Natural killer cell (primary cell): ENCODE data around the gene P2RY6. TPM values are rescaled to one million over a fixed set of nuclear protein-coding genes. Genes with fewer than 3 reads are reported as not detected.

Source experiments
- ATAC-seq, 3 donors: fragments of 150-1000 bp in 2 of 3; fragments of 200-7000 bp in 1 of 3; cut with Tn5 transposase; 1 replicate in 1 of 3; 2 replicates in 2 of 3; pipeline ENCODE4 v1.10.0; 2021; ENCODE audit warnings: mild to moderate bottlenecking in 2 of 3, moderate library complexity in 2 of 3
- DNase-seq, 2 donors: peaks; one replicate each; pipeline versions ENCODE4 v3.0.0 to v3.0.0-alpha.2; 2013 to 2021; ENCODE audit warnings: mixed read lengths in 1 of 2
- H3K27ac ChIP-seq: one replicate; pipeline ENCODE4 v1.5.1; 2013; ENCODE audit warnings: mild to moderate bottlenecking, low read length
- H3K27me3 ChIP-seq: one replicate; pipeline ENCODE4 v1.6.1; 2013; ENCODE audit warnings: low read length; ENCODE audit not compliant: control insufficient read depth, insufficient read depth
- H3K36me3 ChIP-seq: one replicate; pipeline ENCODE4 v1.6.1; 2013; ENCODE audit warnings: low read length; ENCODE audit not compliant: control insufficient read depth, insufficient read depth
- H3K4me1 ChIP-seq: one replicate; pipeline ENCODE4 v1.6.1; 2013; ENCODE audit warnings: low read length; ENCODE audit not compliant: control insufficient read depth, insufficient read depth
- H3K4me3 ChIP-seq: one replicate; pipeline ENCODE4 v1.5.1; 2013; ENCODE audit warnings: low read length
- H3K9me3 ChIP-seq: one replicate; pipeline ENCODE4 v1.6.1; 2013; ENCODE audit warnings: low read length; ENCODE audit not compliant: control insufficient read depth, insufficient read depth
- H3K27ac Mint-ChIP-seq, 2 donors: one replicate each; pipeline ENCODE4 v1.8.0; 2022; ENCODE audit warnings: mild to moderate bottlenecking in 2 of 2, mixed read lengths in 2 of 2, moderate library complexity in 1 of 2
- H3K27me3 Mint-ChIP-seq, 2 donors: one replicate each; pipeline ENCODE4 v1.8.0; 2022; ENCODE audit warnings: low read depth in 2 of 2, mixed read lengths in 2 of 2
- H3K36me3 Mint-ChIP-seq: one replicate; pipeline ENCODE4 v1.8.0; 2022; ENCODE audit warnings: mixed read lengths
- H3K4me1 Mint-ChIP-seq, 2 donors: one replicate each; pipeline ENCODE4 v1.8.0; 2022; ENCODE audit warnings: mixed read lengths in 2 of 2
- H3K4me3 Mint-ChIP-seq: one replicate; pipeline ENCODE4 v1.8.0; 2022; ENCODE audit warnings: mild to moderate bottlenecking, moderate library complexity, mixed read lengths
- H3K9me3 Mint-ChIP-seq, 2 donors: one replicate each; pipeline ENCODE4 v1.8.0; 2022; ENCODE audit warnings: mixed read lengths in 2 of 2
- CTCF ChIP-seq: fragments of 200-600 bp; IDR thresholded peaks from one replicate; pipeline ENCODE4 v1.8.0; 2022; ENCODE audit warnings: antibody characterized with exemption
- WGBS: methylation state at CpG from one replicate; pipeline ENCODE4 v1.1.7; 2013; ENCODE audit warnings: missing lambda C conversion rate; ENCODE audit not compliant: insufficient coverage; 5-methylcytosine and 5-hydroxymethylcytosine counted together
- intact Hi-C: fragments of 100-400 bp; cut with micrococcal nuclease; formaldehyde crosslinking; loops from one replicate; pipeline ENCODE4 v1.14.2; 2022
- total RNA-seq, 4 donors: library from RNA; stranded (reverse); fragments of 120-200 nt in 1 of 4; gene quantifications; one replicate each; pipeline versions ENCODE4 v1.2.3 to v1.2.4, GENCODE V29; 2013 to 2022

P2RY6 gene
- total RNA-seq, 3 donors from 2014 or later (not counting 1 experiment from before 2014, with no cell fraction given): 0.24 to 0.40 TPM; not detected in 1

GRCh38 chr11:73249853-73250783 is 22.0 kb upstream of the P2RY6 start:
- intact Hi-C loops: no loop called here
- no peak for TF ChIP-seq CTCF

GRCh38 chr11:73252577-73253191 is 19.5 kb upstream of the P2RY6 start:
- H3K27ac ChIP-seq: no peak overlapping the region
- TF ChIP-seq CTCF: no peak
- Mint-ChIP-seq H3K27me3 (no peaks in the 10 kb centered on the region), H3K27ac (no peak overlapping the region), H3K4me3 (no peak overlapping the region), H3K36me3 (no peaks in the 10 kb centered on the region), H3K9me3 (no peaks in the 10 kb centered on the region), H3K4me1 (no peaks in the 10 kb centered on the region)
- 89% methylated on average over 4 of the region's 4 CpGs for WGBS
- no peaks in the 10 kb centered on the region for H3K9me3 ChIP-seq
- no peaks in the 10 kb centered on the region for H3K4me1 ChIP-seq
- ATAC-seq: peak in 2 of 3 donors; percentile 46 to 54
- peak in 1 of 2 donors; percentile 20 for DNase-seq
- H3K27me3 ChIP-seq: no peaks in the 10 kb centered on the region
- no peak overlapping the region for H3K4me3 ChIP-seq
- intact Hi-C loops: no loop called here
- no peaks in the 10 kb centered on the region for H3K36me3 ChIP-seq

More at GRCh38 chr11:73249853-73250783, 22.0 kb upstream of the P2RY6 start:
- H3K4me1 ChIP-seq: no peaks in the 10 kb centered on the region
- no peaks in the 10 kb centered on the region for H3K9me3 Mint-ChIP-seq
- H3K27ac ChIP-seq: no peak overlapping the region
- DNase-seq: no peak
- H3K36me3 Mint-ChIP-seq: no peaks in the 10 kb centered on the region
- H3K27ac Mint-ChIP-seq: no peak overlapping the region
- H3K4me3 ChIP-seq: no peak overlapping the region
- ATAC-seq: peak in 1 of 3 donors; percentile 24
- WGBS: 91% methylated on average over 11 of the region's 11 CpGs
- H3K27me3 Mint-ChIP-seq: no peaks in the 10 kb centered on the region
- no peak overlapping the region for H3K4me3 Mint-ChIP-seq
- no peaks in the 10 kb centered on the region for H3K36me3 ChIP-seq
- no peaks in the 10 kb centered on the region for H3K9me3 ChIP-seq
- no peaks in the 10 kb centered on the region for H3K4me1 Mint-ChIP-seq
- H3K27me3 ChIP-seq: no peaks in the 10 kb centered on the region

- Histone ChIP-seq H3K9me3 (no peaks in the 10 kb centered on the region), H3K36me3 (no peaks in the 10 kb centered on the region), H3K27ac (no peak overlapping the region), H3K27me3 (no peaks in the 10 kb centered on the region), H3K4me1 (no peaks in the 10 kb centered on the region), H3K4me3 (no peak overlapping the region)
- DNase-seq: peak in 1 of 2 donors; percentile 6
- 95% methylated on average over 6 of the region's 6 CpGs for WGBS
- no peaks in the 10 kb centered on the region for H3K9me3 Mint-ChIP-seq
- TF ChIP-seq CTCF: no peak
- no peak for ATAC-seq
- H3K4me3 Mint-ChIP-seq: no peak overlapping the region
- H3K4me1 Mint-ChIP-seq: no peaks in the 10 kb centered on the region
- H3K27me3 Mint-ChIP-seq: peaks cover 2 to 8% of the 10 kb centered on the region in 2 donors
- intact Hi-C loops: no loop called here
- no peak overlapping the region for H3K27ac Mint-ChIP-seq
- no peaks in the 10 kb centered on the region for H3K36me3 Mint-ChIP-seq
Observed at GRCh38 chr11:73257342-73258103, 14.6 kb upstream of the P2RY6 start.
